IgD-negative memory B cell (primary cell): ENCODE results near the gene TRERF1. TPM values are rescaled to one million over a fixed set of nuclear protein-coding genes. Genes with fewer than 3 reads are reported as not detected.
A peak's percentile ranks its signal among the peaks of the same experiment; 100 is the strongest.

Source experiments
- H3K27ac Mint-ChIP-seq, 3 donors: one replicate each; pipeline ENCODE4 v1.8.0; 2020 to 2022; ENCODE audit warnings: mild to moderate bottlenecking in 3 of 3, mixed read lengths in 3 of 3, moderate library complexity in 1 of 3
- H3K27me3 Mint-ChIP-seq: one replicate; pipeline ENCODE4 v1.8.0; 2021; ENCODE audit warnings: mixed read lengths
- H3K36me3 Mint-ChIP-seq: one replicate; pipeline ENCODE4 v1.8.0; 2020; ENCODE audit warnings: mild to moderate bottlenecking, mixed read lengths
- H3K4me1 Mint-ChIP-seq, 3 donors: one replicate each; pipeline ENCODE4 v1.8.0; 2020 to 2022; ENCODE audit warnings: mixed read lengths in 3 of 3, mild to moderate bottlenecking in 1 of 3
- H3K4me3 Mint-ChIP-seq, 4 donors: one replicate each; pipeline ENCODE4 v1.8.0; 2020 to 2022; ENCODE audit warnings: mild to moderate bottlenecking in 4 of 4, mixed read lengths in 4 of 4, moderate library complexity in 3 of 4
- H3K9me3 Mint-ChIP-seq, 3 donors: one replicate each; pipeline ENCODE4 v1.8.0; 2020 to 2021; ENCODE audit warnings: mixed read lengths in 3 of 3, mild to moderate bottlenecking in 1 of 3
- polyA plus RNA-seq: library from polyadenylated mRNA; unstranded; fragments of 300-500 nt; fragmentation: Illumina TruSeq; gene quantifications from one replicate; pipeline ENCODE4 v1.2.3, GENCODE V29; 2021

TRERF1 gene
- polyA plus RNA-seq, 1 donor from 2014 or later: 1.6 TPM

GRCh38 chr6:42243046-42243445 lies 208.7 kb downstream of the TRERF1 start:
- Mint-ChIP-seq H3K9me3 (no peaks in the 10 kb centered on the region), H3K36me3 (peaks cover 6% of the 10 kb centered on the region), H3K27ac (no peak overlapping the region), H3K4me1 (peaks cover 0 to 4% (median 3%) of the 10 kb centered on the region in 3 donors), H3K27me3 (no peaks in the 10 kb centered on the region), H3K4me3 (peak overlapping the region in 1 of 4 donors; percentile 47)

- peaks cover 0 to 5% (median 5%) of the 10 kb centered on the region in 3 donors for H3K4me1 Mint-ChIP-seq
- H3K36me3 Mint-ChIP-seq: peaks cover 5% of the 10 kb centered on the region
- H3K4me3 Mint-ChIP-seq: no peak overlapping the region
- no peaks in the 10 kb centered on the region for H3K9me3 Mint-ChIP-seq
- no peaks in the 10 kb centered on the region for H3K27me3 Mint-ChIP-seq
- no peak overlapping the region for H3K27ac Mint-ChIP-seq
These were observed 209.8 kb downstream of the TRERF1 start for GRCh38 chr6:42241915-42242314.

- H3K27me3 Mint-ChIP-seq: no peaks in the 10 kb centered on the region
- peaks cover 4% of the 10 kb centered on the region for H3K36me3 Mint-ChIP-seq
- peaks cover 0 to 11% (median 8%) of the 10 kb centered on the region in 3 donors for H3K4me1 Mint-ChIP-seq
- no peak overlapping the region for H3K4me3 Mint-ChIP-seq
- H3K27ac Mint-ChIP-seq: no peak overlapping the region
- no peaks in the 10 kb centered on the region for H3K9me3 Mint-ChIP-seq
These were observed 211.9 kb downstream of the TRERF1 start for GRCh38 chr6:42239736-42240375.

GRCh38 chr6:42239333-42239732 lies 212.4 kb downstream of the TRERF1 start:
- no peak overlapping the region for H3K4me3 Mint-ChIP-seq
- H3K36me3 Mint-ChIP-seq: peaks cover 5% of the 10 kb centered on the region
- H3K9me3 Mint-ChIP-seq: no peaks in the 10 kb centered on the region
- H3K27ac Mint-ChIP-seq: no peak overlapping the region
- peaks cover 0 to 11% (median 8%) of the 10 kb centered on the region in 3 donors for H3K4me1 Mint-ChIP-seq
- H3K27me3 Mint-ChIP-seq: no peaks in the 10 kb centered on the region

- H3K4me1 Mint-ChIP-seq: peaks cover 0 to 11% (median 8%) of the 10 kb centered on the region in 3 donors
- no peaks in the 10 kb centered on the region for H3K27me3 Mint-ChIP-seq
- H3K36me3 Mint-ChIP-seq: peaks cover 4% of the 10 kb centered on the region
- no peak overlapping the region for H3K4me3 Mint-ChIP-seq
- no peaks in the 10 kb centered on the region for H3K9me3 Mint-ChIP-seq
- no peak overlapping the region for H3K27ac Mint-ChIP-seq
These were observed 213.9 kb downstream of the TRERF1 start for GRCh38 chr6:42237857-42238256.

- Mint-ChIP-seq H3K27ac (no peak overlapping the region), H3K36me3 (peaks cover 4% of the 10 kb centered on the region), H3K9me3 (no peaks in the 10 kb centered on the region), H3K4me3 (peak overlapping the region in 1 of 4 donors; percentile 2), H3K27me3 (no peaks in the 10 kb centered on the region), H3K4me1 (peaks cover 0 to 11% (median 8%) of the 10 kb centered on the region in 3 donors)
These were observed 214.8 kb downstream of the TRERF1 start for GRCh38 chr6:42236682-42237473.

- no peaks in the 10 kb centered on the region for H3K27me3 Mint-ChIP-seq
- H3K27ac Mint-ChIP-seq: no peak overlapping the region
- peaks cover 0 to 11% (median 8%) of the 10 kb centered on the region in 3 donors for H3K4me1 Mint-ChIP-seq
- H3K9me3 Mint-ChIP-seq: no peaks in the 10 kb centered on the region
- H3K4me3 Mint-ChIP-seq: no peak overlapping the region
- peaks cover 4% of the 10 kb centered on the region for H3K36me3 Mint-ChIP-seq
These were observed 215.7 kb downstream of the TRERF1 start for GRCh38 chr6:42236030-42236429.

GRCh38 chr6:42232035-42232434 lies 219.7 kb downstream of the TRERF1 start:
- no peaks in the 10 kb centered on the region for H3K9me3 Mint-ChIP-seq
- peaks cover 0 to 6% (median 5%) of the 10 kb centered on the region in 3 donors for H3K4me1 Mint-ChIP-seq
- no peaks in the 10 kb centered on the region for H3K27me3 Mint-ChIP-seq
- H3K27ac Mint-ChIP-seq: no peak overlapping the region
- no peak overlapping the region for H3K4me3 Mint-ChIP-seq
- H3K36me3 Mint-ChIP-seq: peaks cover 6% of the 10 kb centered on the region

GRCh38 chr6:42230345-42231321 lies 221.1 kb downstream of the TRERF1 start:
- peaks cover 8% of the 10 kb centered on the region for H3K36me3 Mint-ChIP-seq
- peak overlapping the region in 1 of 4 donors; percentile 20 for H3K4me3 Mint-ChIP-seq
- H3K4me1 Mint-ChIP-seq: no peaks in the 10 kb centered on the region
- H3K27ac Mint-ChIP-seq: no peak overlapping the region
- no peaks in the 10 kb centered on the region for H3K9me3 Mint-ChIP-seq
- no peaks in the 10 kb centered on the region for H3K27me3 Mint-ChIP-seq

- Mint-ChIP-seq H3K27ac (peak overlapping the region in 1 of 3 donors; percentile 9), H3K4me3 (no peak overlapping the region), H3K27me3 (no peaks in the 10 kb centered on the region), H3K9me3 (no peaks in the 10 kb centered on the region), H3K4me1 (peaks cover 0 to under 1% (median under 1%) of the 10 kb centered on the region in 3 donors), H3K36me3 (peaks cover 6% of the 10 kb centered on the region)
These were observed 222.1 kb downstream of the TRERF1 start for GRCh38 chr6:42229506-42230119.

GRCh38 chr6:42228305-42228704 lies 223.4 kb downstream of the TRERF1 start:
- Mint-ChIP-seq H3K27me3 (no peaks in the 10 kb centered on the region), H3K4me3 (no peak overlapping the region), H3K9me3 (no peaks in the 10 kb centered on the region), H3K36me3 (peaks cover 5% of the 10 kb centered on the region), H3K27ac (no peak overlapping the region), H3K4me1 (peaks cover 0 to 6% (median 4%) of the 10 kb centered on the region in 3 donors)

GRCh38 chr6:42227173-42227850 lies 224.4 kb downstream of the TRERF1 start:
- H3K4me1 Mint-ChIP-seq: peaks cover 0 to 6% (median 4%) of the 10 kb centered on the region in 3 donors
- peaks cover 5% of the 10 kb centered on the region for H3K36me3 Mint-ChIP-seq
- no peaks in the 10 kb centered on the region for H3K9me3 Mint-ChIP-seq
- H3K27me3 Mint-ChIP-seq: no peaks in the 10 kb centered on the region
- no peak overlapping the region for H3K27ac Mint-ChIP-seq
- H3K4me3 Mint-ChIP-seq: no peak overlapping the region

- Mint-ChIP-seq H3K27ac (no peak overlapping the region), H3K4me3 (no peak overlapping the region), H3K27me3 (no peaks in the 10 kb centered on the region)
These were observed 225.0 kb downstream of the TRERF1 start for GRCh38 chr6:42226645-42227143.

GRCh38 chr6:42226161-42226611 lies 225.5 kb downstream of the TRERF1 start:
- H3K36me3 Mint-ChIP-seq: peaks cover 5% of the 10 kb centered on the region

More at GRCh38 chr6:42226645-42227143, 225.0 kb downstream of the TRERF1 start:
- H3K9me3 Mint-ChIP-seq: no peaks in the 10 kb centered on the region
- H3K4me1 Mint-ChIP-seq: peaks cover 0 to 6% (median 4%) of the 10 kb centered on the region in 3 donors
- peaks cover 5% of the 10 kb centered on the region for H3K36me3 Mint-ChIP-seq

More at GRCh38 chr6:42226161-42226611, 225.5 kb downstream of the TRERF1 start:
- H3K27me3 Mint-ChIP-seq: no peaks in the 10 kb centered on the region
- H3K4me3 Mint-ChIP-seq: no peak overlapping the region
- no peaks in the 10 kb centered on the region for H3K9me3 Mint-ChIP-seq
- peaks cover 0 to 6% (median 4%) of the 10 kb centered on the region in 3 donors for H3K4me1 Mint-ChIP-seq
- no peak overlapping the region for H3K27ac Mint-ChIP-seq
